ENCODE data around the gene ERBB2.
"Not testable (repeated sequence)": the region's sequence is repeated elsewhere in the genome, so short reads cannot be mapped to it uniquely, and the experiment has no call there.

The ERBB2 gene

GRCh38 chr17:39742856-39743436, 43.1 kb downstream of the ERBB2 start:
- DNase-seq (ENCODE audit: low read depth in 2 of 3, low spot score in 1 of 3): no peak

GRCh38 chr17:39744075-39744835, 44.4 kb downstream of the ERBB2 start:
- DNase-seq (ENCODE audit: low read depth in 2 of 3, low spot score in 1 of 3): no peak

- no peak for DNase-seq (ENCODE audit: low read depth in 2 of 3, low spot score in 1 of 3)
These were observed 45.0 kb downstream of the ERBB2 start for GRCh38 chr17:39744836-39745215.

- DNase-seq (ENCODE audit: low read depth in 2 of 3, low spot score in 1 of 3): no peak
These were observed 45.7 kb downstream of the ERBB2 start for GRCh38 chr17:39745335-39746144.

GRCh38 chr17:39746145-39746461, 46.2 kb downstream of the ERBB2 start:
- DNase-seq (ENCODE audit: low read depth in 2 of 3, low spot score in 1 of 3): no peak

GRCh38 chr17:39747745-39748144, 47.9 kb downstream of the ERBB2 start:
- no peak for DNase-seq (ENCODE audit: low read depth in 2 of 3, low spot score in 1 of 3)

- not testable (repeated sequence) for DNase-seq (ENCODE audit: low read depth in 2 of 3, low spot score in 1 of 3)
These were observed 48.7 kb downstream of the ERBB2 start for GRCh38 chr17:39748444-39749034.

GRCh38 chr17:39750131-39751015, 50.5 kb downstream of the ERBB2 start:
- no peak for DNase-seq (ENCODE audit: low read depth in 2 of 3, low spot score in 1 of 3)

- DNase-seq (ENCODE audit: low read depth in 2 of 3, low spot score in 1 of 3): no peak
These were observed 51.2 kb downstream of the ERBB2 start for GRCh38 chr17:39751016-39751543.

GRCh38 chr17:39751637-39752036, 51.8 kb downstream of the ERBB2 start:
- DNase-seq (ENCODE audit: low read depth in 2 of 3, low spot score in 1 of 3): no peak

- DNase-seq (ENCODE audit: low read depth in 2 of 3, low spot score in 1 of 3): no peak
These were observed 52.5 kb downstream of the ERBB2 start for GRCh38 chr17:39752241-39752881.

- DNase-seq (ENCODE audit: low read depth in 2 of 3, low spot score in 1 of 3): no peak
These were observed 53.8 kb downstream of the ERBB2 start for GRCh38 chr17:39753514-39754160.

- DNase-seq (ENCODE audit: low read depth in 2 of 3, low spot score in 1 of 3): peak; percentile 87 to 94 (median 91)
These were observed 54.5 kb downstream of the ERBB2 start for GRCh38 chr17:39754161-39754957.

- no peak for DNase-seq (ENCODE audit: low read depth in 2 of 3, low spot score in 1 of 3)
These were observed 55.2 kb downstream of the ERBB2 start for GRCh38 chr17:39754958-39755553.

GRCh38 chr17:39755554-39756379, 55.9 kb downstream of the ERBB2 start:
- DNase-seq (ENCODE audit: low read depth in 2 of 3, low spot score in 1 of 3): no peak

- no peak for DNase-seq (ENCODE audit: low read depth in 2 of 3, low spot score in 1 of 3)
These were observed 56.7 kb downstream of the ERBB2 start for GRCh38 chr17:39756380-39757079.

GRCh38 chr17:39757176-39757662, 57.4 kb downstream of the ERBB2 start:
- DNase-seq (ENCODE audit: low read depth in 2 of 3, low spot score in 1 of 3): no peak

All from stimulated activated CD4-positive, alpha-beta T cell treated with anti-CD3 and anti-CD28 coated beads, Interleukin-12 subunit alpha, Interleukin-12 subunit beta, amount 100 ng/mL, for 48 hours (primary cell).